HepG2 (cell line): ENCODE measurements around the gene R3HDM4.

ENCODE experiments used
- FOXO1 ChIP-seq: sonication (generic); formaldehyde crosslinking; IDR thresholded peaks from 2 replicates; pipeline ENCODE4 v1.4.0; 2020; ENCODE audit warnings: missing genetic modification reagents
- NCOA2 ChIP-seq: sonication (generic); formaldehyde crosslinking; IDR thresholded peaks from 2 replicates; pipeline ENCODE4 v1.8.0; 2022; ENCODE audit warnings: inconsistent platforms
- SMAD1 ChIP-seq: sonication (generic); formaldehyde crosslinking; IDR thresholded peaks from 2 replicates; pipeline ENCODE4 v1.4.0; 2020; ENCODE audit warnings: missing genetic modification reagents, low read depth, mild to moderate bottlenecking, borderline replicate concordance
- SP2 ChIP-seq: sonication (generic); formaldehyde crosslinking; IDR thresholded peaks from 2 replicates; pipeline ENCODE4 v1.5.1; 2020; ENCODE audit warnings: mild to moderate bottlenecking, missing genetic modification reagents
- STAT5B ChIP-seq: sonication (generic); formaldehyde crosslinking; IDR thresholded peaks from 2 replicates; pipeline ENCODE4 v1.4.0; 2020; ENCODE audit warnings: missing genetic modification reagents
- ZBTB21 ChIP-seq: sonication (generic); formaldehyde crosslinking; IDR thresholded peaks from 2 replicates; pipeline ENCODE4 v1.4.0; 2020; ENCODE audit warnings: missing genetic modification reagents

DNA sequence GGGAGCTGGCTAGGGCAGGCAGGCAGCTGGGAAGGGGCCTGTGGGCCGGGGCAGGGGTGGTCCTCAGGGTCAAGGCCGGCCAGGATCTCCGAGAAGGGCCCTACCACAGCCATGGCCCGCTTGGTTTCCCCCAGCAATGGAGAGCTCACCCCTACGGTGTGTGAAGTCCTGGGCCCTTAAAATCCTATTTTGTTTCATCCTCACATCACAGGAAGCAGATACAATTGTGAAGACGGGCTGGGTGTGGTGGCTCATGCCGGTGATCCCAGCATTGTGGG, 11.0 kb downstream of the R3HDM4 start:
- TF ChIP-seq SP2 (CRISPR knock-in tag) (no peak), ZBTB21 (CRISPR knock-in tag) (no peak), STAT5B (CRISPR knock-in tag) (no peak), NCOA2 (CRISPR knock-in tag) (no peak), SMAD1 (CRISPR knock-in tag) (no peak), FOXO1 (no peak)
